Measurements from ENCODE around the gene RER1.

Gene RER1

GRCh38 chr1:2391041-2391930, at the start of gene RER1, which contains the start of gene MORN1:
RER1 (plus strand) TSS chr1:2391841; CDS start chr1:2395791, 3,950 bp downstream.
MORN1 (minus strand) TSS chr1:2391554; CDS start chr1:2391533, 21 bp downstream.
- peak; percentile 99 for DNase-seq

- no peak for DNase-seq
These were observed 49.1 kb upstream of the RER1 start for GRCh38 chr1:2342384-2343022.

GRCh38 chr1:2343023-2343935, 48.4 kb upstream of the RER1 start:
- no peak for DNase-seq

- no peak for DNase-seq
These were observed 47.4 kb upstream of the RER1 start for GRCh38 chr1:2344121-2344681.

GRCh38 chr1:2344744-2345296, 46.8 kb upstream of the RER1 start:
- DNase-seq, result no peak

GRCh38 chr1:2345297-2346075, 46.2 kb upstream of the RER1 start:
- DNase-seq, result no peak

- no peak for DNase-seq
These were observed 44.8 kb upstream of the RER1 start for GRCh38 chr1:2346691-2347408.

GRCh38 chr1:2347409-2347785, 44.2 kb upstream of the RER1 start:
- DNase-seq, result no peak

- DNase-seq, result no peak
These were observed 43.7 kb upstream of the RER1 start for GRCh38 chr1:2347896-2348295.

- no peak for DNase-seq
These were observed 43.0 kb upstream of the RER1 start for GRCh38 chr1:2348346-2349325.

- no peak for DNase-seq
These were observed 41.8 kb upstream of the RER1 start for GRCh38 chr1:2349806-2350205.

- DNase-seq, result no peak
These were observed 41.1 kb upstream of the RER1 start for GRCh38 chr1:2350501-2350900.

GRCh38 chr1:2350911-2351655, 40.6 kb upstream of the RER1 start:
- no peak for DNase-seq

- no peak for DNase-seq
These were observed 39.9 kb upstream of the RER1 start for GRCh38 chr1:2351723-2352122.

GRCh38 chr1:2352341-2352896, 39.2 kb upstream of the RER1 start:
- DNase-seq, result no peak

- no peak for DNase-seq
These were observed 38.6 kb upstream of the RER1 start for GRCh38 chr1:2352897-2353550.

GRCh38 chr1:2353551-2354438, 37.8 kb upstream of the RER1 start:
- no peak for DNase-seq
